ENCODE results near the gene UBXN4.
"Not testable (repeated sequence)": the region's sequence is repeated elsewhere in the genome, so short reads cannot be mapped to it uniquely, and the experiment has no call there.

Gene UBXN4, protein sequence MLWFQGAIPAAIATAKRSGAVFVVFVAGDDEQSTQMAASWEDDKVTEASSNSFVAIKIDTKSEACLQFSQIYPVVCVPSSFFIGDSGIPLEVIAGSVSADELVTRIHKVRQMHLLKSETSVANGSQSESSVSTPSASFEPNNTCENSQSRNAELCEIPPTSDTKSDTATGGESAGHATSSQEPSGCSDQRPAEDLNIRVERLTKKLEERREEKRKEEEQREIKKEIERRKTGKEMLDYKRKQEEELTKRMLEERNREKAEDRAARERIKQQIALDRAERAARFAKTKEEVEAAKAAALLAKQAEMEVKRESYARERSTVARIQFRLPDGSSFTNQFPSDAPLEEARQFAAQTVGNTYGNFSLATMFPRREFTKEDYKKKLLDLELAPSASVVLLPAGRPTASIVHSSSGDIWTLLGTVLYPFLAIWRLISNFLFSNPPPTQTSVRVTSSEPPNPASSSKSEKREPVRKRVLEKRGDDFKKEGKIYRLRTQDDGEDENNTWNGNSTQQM

DNA sequence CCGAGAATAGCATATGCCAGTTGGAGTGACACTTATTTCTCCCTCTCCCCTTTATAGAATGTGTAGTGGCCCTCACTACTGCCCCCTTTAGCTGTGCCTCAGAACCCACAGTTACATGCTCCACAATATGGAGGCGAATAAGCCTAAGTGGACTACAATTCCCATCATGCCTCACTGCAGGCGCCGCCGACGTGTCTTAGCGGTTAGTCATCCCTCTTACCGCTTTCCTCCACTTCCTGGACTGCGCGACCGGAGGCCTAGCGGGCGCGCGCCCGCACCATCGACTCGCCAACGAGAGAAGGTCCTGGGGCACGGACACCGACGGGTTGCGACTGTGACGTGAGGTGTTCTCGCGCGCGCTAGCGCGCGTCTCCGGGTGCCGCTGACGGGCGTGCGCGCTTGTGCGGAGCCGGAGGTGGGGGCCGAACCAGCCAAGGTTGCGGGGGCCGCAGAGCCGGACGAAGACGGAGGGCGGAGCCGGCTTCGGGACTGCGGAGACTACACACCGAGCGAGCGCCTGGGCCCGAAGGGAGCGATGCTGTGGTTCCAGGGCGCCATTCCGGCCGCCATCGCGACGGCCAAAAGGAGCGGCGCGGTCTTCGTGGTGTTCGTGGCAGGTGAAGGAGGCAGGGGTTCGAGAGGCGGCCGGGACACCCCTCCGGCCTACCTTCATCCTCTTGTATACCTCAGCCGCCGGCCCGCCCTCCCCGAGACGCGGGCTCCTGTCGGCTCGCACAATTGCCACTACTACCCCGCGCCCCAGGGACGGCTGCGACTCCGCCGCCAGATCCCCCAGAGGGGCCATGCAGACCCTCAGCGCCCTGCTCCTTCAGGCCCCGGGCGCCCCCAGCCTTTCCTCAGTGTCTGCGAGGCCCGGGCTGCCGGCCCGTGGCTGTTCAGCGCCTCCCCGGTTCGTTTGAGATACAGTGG is at the start of gene UBXN4:
Gene UBXN4, plus strand, starts transcription at position 461 of the 930 bp plus-strand sequence. Its CDS starts 75 bp downstream, at position 536.
- TF ChIP-seq, protein P1, sequence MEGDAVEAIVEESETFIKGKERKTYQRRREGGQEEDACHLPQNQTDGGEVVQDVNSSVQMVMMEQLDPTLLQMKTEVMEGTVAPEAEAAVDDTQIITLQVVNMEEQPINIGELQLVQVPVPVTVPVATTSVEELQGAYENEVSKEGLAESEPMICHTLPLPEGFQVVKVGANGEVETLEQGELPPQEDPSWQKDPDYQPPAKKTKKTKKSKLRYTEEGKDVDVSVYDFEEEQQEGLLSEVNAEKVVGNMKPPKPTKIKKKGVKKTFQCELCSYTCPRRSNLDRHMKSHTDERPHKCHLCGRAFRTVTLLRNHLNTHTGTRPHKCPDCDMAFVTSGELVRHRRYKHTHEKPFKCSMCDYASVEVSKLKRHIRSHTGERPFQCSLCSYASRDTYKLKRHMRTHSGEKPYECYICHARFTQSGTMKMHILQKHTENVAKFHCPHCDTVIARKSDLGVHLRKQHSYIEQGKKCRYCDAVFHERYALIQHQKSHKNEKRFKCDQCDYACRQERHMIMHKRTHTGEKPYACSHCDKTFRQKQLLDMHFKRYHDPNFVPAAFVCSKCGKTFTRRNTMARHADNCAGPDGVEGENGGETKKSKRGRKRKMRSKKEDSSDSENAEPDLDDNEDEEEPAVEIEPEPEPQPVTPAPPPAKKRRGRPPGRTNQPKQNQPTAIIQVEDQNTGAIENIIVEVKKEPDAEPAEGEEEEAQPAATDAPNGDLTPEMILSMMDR (conservative IDR thresholded peaks at IDR 0.05): peak; percentile 58
- TF ChIP-seq ZFX (IDR thresholded peaks at IDR 0.05): peak; percentile 93
- peak within 1 kb of the TSS; percentile 95 for H3K27ac ChIP-seq

DNA sequence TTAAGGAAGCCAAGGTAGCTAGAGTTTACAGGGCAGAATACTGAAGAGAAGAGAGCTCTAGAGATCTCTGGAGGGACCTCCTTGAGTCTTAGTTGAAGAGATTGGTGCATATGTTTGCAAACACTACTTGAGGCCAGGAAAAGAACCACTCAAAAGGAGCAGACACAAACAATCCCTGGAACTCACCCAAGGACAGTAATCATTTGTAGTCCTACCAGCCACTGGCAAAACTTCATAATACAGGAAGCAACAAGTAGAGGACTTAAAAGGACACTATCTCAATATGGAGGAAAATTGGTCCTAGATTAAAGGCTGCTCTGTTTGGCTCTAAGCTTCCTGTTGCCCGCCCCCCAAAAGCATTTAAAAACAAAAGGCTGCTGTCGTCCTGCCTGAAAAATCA is 46.9 kb upstream of the UBXN4 start:
- H3K27ac ChIP-seq: no peak overlapping the region
- TF ChIP-seq ZFX (IDR thresholded peaks at IDR 0.05): no peak
- TF ChIP-seq, protein P1 (conservative IDR thresholded peaks at IDR 0.05): no peak

DNA sequence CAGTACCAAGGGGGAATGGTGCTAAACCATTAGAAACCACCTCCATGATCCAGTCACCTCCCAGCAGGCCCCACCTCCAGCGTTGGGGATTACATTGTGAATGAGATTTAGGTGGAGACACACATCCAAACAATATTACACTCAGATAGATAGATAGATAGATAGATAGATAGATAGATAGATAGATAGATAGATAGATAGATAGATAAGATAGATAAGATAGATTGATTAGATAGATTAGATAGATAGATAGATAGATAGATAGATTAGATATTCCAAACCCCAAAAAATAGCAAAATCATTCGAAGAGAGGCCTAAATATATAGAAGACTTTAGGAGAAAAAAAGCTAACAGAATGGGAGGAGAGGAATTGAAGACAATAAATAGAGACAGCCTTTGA is 42.8 kb upstream of the UBXN4 start:
- H3K27ac ChIP-seq: no peak overlapping the region
- no peak for TF ChIP-seq ZFX (IDR thresholded peaks at IDR 0.05)
- TF ChIP-seq, protein P1 (conservative IDR thresholded peaks at IDR 0.05): no peak

DNA sequence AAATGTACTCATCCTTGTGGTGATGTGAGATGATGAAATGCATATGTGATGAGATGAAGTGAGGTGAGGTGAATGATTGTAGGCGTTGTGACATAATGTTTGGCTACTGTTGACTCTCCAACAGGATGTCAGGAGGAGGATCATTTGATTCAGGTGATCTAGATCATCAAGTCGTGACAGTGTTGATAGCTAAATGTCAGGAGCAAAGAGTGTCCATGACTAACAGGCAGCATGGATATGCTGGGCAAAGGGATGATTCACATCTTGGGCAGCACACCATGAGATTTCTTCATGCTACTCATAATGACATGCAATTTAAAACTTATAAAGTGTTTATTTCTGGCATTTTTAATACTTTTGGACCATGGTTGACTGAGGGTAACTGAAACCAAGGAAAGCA is 40.2 kb upstream of the UBXN4 start:
- TF ChIP-seq, protein P1 (conservative IDR thresholded peaks at IDR 0.05): no peak
- no peak for TF ChIP-seq ZFX (IDR thresholded peaks at IDR 0.05)
- H3K27ac ChIP-seq: no peak overlapping the region

DNA sequence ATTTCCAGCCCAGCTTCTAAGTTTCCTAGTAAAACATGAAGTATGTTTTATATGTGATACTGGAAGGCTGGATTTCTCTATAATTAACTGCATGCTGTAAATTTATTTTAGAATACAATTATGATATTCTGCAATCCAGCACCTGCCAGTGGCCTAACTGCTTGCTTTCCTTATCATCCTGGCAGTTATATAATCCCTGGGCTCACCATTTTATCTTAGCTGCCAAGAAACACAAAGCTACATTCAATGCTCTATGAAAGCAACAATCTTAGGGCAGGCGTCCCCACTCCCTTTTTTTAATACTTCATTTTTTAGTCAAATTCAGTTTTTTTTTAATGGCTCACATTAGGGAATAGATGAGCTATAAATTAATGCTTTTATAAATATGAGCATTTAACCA is 38.4 kb upstream of the UBXN4 start:
- TF ChIP-seq, protein P1 (conservative IDR thresholded peaks at IDR 0.05): no peak
- TF ChIP-seq ZFX (IDR thresholded peaks at IDR 0.05): no peak
- H3K27ac ChIP-seq: no peak overlapping the region

DNA sequence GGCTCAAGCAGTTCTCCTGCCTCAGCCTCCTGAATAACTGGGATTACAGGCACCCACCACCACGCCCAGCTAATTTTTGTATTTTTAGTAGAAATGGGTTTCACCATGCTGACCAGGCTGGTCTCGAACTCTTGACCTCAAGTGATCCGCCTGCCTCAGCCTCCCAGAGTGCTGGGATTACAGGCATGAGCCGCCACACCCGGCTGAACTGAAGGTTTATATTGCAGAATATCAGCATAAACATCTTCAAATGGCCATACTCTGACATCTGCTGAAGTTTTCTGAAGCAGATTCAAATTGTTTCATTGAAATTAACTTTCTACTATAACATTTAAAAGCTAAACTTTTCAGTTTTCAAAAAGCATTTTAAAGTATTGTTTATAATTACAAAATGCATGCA is 37.6 kb upstream of the UBXN4 start:
- H3K27ac ChIP-seq: not testable (repeated sequence)

DNA sequence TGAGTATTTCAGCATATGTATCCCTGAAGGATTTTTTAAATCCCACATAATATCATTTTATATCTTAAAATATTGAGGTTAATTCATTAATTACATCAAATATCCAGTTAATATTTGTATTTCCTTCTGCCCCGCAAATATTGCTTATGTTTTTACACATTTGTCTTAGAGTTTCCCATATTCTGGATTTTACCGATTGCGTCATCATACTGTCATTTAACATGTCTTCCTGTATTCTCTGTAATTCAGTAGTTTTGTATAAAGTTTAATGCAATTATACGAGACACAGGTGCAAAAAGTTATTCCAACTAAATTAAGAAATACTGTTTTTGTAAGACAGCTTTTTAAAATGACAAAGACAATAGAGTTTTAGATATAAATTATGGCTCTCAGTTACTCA is 33.5 kb upstream of the UBXN4 start:
- TF ChIP-seq ZFX (IDR thresholded peaks at IDR 0.05): no peak
- TF ChIP-seq, protein P1 (conservative IDR thresholded peaks at IDR 0.05): no peak
- H3K27ac ChIP-seq: no peak overlapping the region

All from C4-2B (cell line).